Stomach smooth muscle (tissue), 2 donors: ENCODE measurements around the gene LAPTM5.

Experiments used
- H3K27ac ChIP-seq: one replicate; pipeline ENCODE4 v1.7.0; 2013; ENCODE audit warnings: mild to moderate bottlenecking, low read length, inconsistent platforms
- H3K27me3 ChIP-seq, 2 donors: one replicate each; pipeline ENCODE4 v1.7.0; 2013; ENCODE audit warnings: low read length in 2 of 2; ENCODE audit not compliant: insufficient read depth in 2 of 2, control insufficient read depth in 1 of 2
- H3K36me3 ChIP-seq, 2 donors: one replicate each; pipeline ENCODE4 v1.7.0; 2013; ENCODE audit warnings: low read length in 2 of 2; ENCODE audit not compliant: control insufficient read depth in 2 of 2, insufficient read depth in 2 of 2
- H3K4me1 ChIP-seq: one replicate; pipeline ENCODE4 v1.7.0; 2013; ENCODE audit warnings: low read length; ENCODE audit not compliant: control insufficient read depth, insufficient read depth
- H3K4me3 ChIP-seq, 2 donors: one replicate each; pipeline ENCODE4 v1.7.0; 2013; ENCODE audit warnings: low read length in 2 of 2
- H3K9ac ChIP-seq, 2 donors: one replicate each; pipeline ENCODE4 v1.7.0; 2013; ENCODE audit warnings: low read length in 2 of 2, mild to moderate bottlenecking in 1 of 2
- H3K9me3 ChIP-seq, 2 donors: one replicate each; pipeline ENCODE4 v1.7.0; 2013; ENCODE audit warnings: low read length in 2 of 2; ENCODE audit not compliant: control insufficient read depth in 2 of 2
- donor health status: healthy.
- donor health status: Pancreatic carcinoma.

Gene LAPTM5, protein sequence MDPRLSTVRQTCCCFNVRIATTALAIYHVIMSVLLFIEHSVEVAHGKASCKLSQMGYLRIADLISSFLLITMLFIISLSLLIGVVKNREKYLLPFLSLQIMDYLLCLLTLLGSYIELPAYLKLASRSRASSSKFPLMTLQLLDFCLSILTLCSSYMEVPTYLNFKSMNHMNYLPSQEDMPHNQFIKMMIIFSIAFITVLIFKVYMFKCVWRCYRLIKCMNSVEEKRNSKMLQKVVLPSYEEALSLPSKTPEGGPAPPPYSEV

DNA sequence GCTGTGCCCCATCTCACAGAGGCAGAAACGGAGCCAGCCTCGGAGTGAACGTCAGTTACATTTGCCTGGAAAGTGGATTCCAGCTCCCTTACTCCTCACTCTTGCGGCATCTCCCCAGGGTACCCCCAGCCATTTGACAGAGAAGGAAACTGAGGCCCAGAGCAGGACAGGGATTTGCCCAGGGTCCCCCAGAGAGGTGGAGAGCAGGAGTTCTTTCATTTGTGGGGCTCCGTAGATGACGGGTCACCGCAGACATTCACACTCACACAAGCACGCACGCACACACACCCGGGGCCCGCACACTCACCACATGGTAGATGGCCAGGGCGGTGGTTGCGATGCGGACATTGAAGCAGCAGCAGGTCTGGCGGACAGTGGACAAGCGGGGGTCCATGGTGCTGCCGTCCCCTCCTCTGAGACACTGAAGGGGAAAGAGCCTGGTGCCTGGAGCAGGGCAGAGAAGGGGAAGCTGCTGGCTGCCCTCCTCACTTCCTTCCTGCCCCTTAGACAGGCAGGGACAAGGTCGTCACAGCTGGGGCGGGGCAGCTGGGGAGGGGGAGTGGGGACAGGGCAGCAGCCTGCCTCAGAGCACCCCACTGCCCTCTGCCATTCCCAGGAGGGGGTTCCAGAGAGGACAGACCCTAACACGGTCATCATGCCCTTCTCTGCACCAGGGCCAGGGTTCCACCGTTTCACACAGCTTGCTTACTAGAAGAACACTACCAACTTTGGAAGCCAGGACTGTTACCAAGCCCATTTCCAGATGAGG is at the start of gene LAPTM5:
Gene LAPTM5, minus strand, starts transcription at position 423 of the 769 bp plus-strand sequence. Its CDS starts 29 bp downstream, at position 394.
- Histone ChIP-seq H3K27ac (no peak within 1 kb of the TSS), H3K4me1 (peaks cover 4% of the 10 kb centered on the region), H3K9me3 (no peaks in the 10 kb centered on the region), H3K9ac (peak within 1 kb of the TSS in 1 of 2 donors; percentile 49), H3K36me3 (no peaks in the 10 kb centered on the region), H3K27me3 (no peaks in the 10 kb centered on the region), H3K4me3 (peak within 1 kb of the TSS in 1 of 2 donors; percentile 49)

DNA sequence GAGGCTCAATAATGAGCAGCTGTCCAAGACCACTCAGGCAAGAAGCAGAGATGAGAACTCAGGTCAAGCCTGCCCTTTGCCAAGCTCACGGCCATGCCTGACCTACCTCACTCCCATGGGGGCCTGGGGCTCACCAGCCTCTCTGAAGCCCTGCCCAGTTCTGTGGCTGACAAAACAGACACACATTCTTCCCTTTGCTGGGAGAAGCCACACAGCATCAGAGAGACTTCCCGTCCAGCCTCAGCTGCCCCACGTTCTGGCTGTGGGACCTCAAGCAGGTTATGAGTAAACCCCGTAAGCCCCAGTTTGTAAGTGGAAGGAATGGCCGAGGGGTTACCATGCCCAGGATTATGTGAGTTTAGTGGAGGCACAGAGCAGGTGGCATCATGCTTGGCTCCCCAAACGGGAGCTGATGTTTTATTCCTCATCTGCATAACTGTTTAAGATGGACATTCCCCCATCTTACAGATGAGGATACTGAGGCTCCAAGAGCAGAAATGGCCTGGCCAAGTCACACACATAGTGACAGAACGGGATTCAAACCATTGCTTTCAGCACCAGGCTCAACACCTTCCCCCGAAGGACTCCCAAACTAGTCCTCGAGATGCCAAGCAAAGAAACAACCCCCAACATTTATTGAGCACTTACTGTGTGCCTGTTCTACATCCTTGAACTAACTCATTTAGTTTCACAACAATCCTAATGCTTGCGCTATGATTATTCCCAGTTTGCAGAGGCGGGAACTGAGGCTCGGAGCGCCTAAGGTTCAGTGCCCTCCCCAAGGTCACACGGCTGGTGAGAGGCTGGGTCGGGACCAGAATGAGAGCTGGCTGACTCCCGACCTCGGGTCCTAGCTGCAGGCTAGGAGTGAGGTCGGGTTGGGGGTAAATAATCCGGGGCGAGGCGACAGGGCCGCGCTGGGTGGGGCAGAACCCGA is 49.1 kb upstream of the LAPTM5 start:
- no peak overlapping the region for H3K9ac ChIP-seq
- H3K27ac ChIP-seq = peak overlapping the region; percentile 24
- H3K4me1 ChIP-seq = peaks cover 36% of the 10 kb centered on the region
- no peaks in the 10 kb centered on the region for H3K9me3 ChIP-seq
- H3K27me3 ChIP-seq = no peaks in the 10 kb centered on the region
- no peak overlapping the region for H3K4me3 ChIP-seq
- no peaks in the 10 kb centered on the region for H3K36me3 ChIP-seq

DNA sequence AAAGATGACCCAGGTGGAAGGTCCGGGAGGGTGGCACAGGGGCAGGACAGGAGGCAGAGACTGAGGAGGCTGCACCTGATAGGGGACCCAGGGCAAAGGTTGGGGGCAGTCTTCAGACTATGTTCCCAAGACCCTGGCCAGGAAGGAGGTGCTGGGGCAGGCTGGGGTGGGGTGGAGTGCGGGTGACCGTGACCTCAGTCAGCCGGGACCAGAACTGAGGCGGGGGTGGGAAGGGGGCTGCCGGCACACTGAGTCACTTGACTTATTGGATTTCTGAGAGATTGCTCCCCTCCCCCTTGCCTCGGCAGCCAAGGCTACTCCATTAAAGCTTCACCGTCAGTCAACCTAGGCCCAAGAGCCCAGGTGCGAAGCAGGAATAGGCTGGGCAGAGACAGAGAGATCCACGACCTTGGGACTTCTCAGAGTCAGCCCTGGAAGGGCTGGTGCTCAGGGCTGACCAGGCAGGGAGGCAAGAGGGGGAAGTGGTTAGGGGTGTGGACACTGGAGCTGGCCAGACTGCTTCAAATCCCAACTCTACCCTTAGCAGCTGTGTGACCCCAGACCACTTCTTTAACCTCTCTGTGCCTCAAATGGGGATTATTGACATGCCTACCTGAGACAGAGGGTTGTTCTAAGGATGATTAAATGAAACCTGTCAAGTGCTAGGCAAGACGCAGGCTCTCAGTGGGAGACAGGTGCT is 47.9 kb upstream of the LAPTM5 start:
- Histone ChIP-seq H3K4me3 (no peak overlapping the region), H3K9ac (no peak overlapping the region), H3K4me1 (peaks cover 38% of the 10 kb centered on the region), H3K9me3 (no peaks in the 10 kb centered on the region), H3K27me3 (no peaks in the 10 kb centered on the region), H3K27ac (peak overlapping the region; percentile 11), H3K36me3 (no peaks in the 10 kb centered on the region)

DNA sequence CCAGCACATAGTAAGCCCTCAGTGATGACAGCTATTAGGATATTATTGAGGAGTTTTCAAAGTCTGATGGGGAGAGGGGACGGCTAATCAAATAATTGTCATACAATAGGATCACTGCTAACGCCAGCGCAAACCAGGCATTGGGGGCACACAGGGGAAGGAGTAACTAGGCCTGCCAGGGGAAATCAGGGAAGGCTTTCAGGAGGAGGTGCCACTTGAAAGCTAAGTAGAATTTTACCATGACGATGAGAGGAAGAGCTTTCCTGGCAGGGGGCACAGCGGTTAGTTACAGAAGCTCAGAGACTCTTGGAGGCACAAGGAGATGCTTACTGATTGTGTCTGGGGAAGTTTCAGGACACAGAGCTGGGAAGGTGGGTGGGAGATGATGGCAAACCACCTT is 47.2 kb upstream of the LAPTM5 start:
- Histone ChIP-seq H3K4me1 (peaks cover 32% of the 10 kb centered on the region), H3K36me3 (no peaks in the 10 kb centered on the region)

DNA sequence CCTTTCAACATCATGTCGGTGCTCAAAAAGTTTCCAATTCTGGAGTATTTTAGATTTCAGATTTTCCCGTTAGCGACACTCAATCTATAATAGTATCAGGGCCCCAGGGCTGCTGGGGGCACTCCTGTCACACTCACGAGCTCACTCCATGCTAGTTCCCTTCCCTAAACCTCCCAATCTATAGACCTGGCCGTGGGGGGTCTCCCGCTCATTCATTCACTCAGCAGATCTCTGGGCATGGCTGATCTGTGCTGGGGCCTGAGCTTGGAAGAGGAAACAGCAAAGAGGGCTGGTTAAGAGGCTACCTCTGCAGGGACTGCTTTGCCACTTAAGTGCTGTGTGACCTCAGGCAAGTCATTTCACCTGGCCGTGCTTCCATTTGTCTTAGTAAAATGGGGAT is 46.8 kb upstream of the LAPTM5 start:
- peaks cover 27% of the 10 kb centered on the region for H3K4me1 ChIP-seq
- H3K27ac ChIP-seq = peak overlapping the region; percentile 11
- H3K9me3 ChIP-seq = no peaks in the 10 kb centered on the region
- H3K36me3 ChIP-seq = no peaks in the 10 kb centered on the region
- no peaks in the 10 kb centered on the region for H3K27me3 ChIP-seq
- no peak overlapping the region for H3K9ac ChIP-seq
- H3K4me3 ChIP-seq = no peak overlapping the region

More for the DNA sequence above, 47.2 kb upstream of the LAPTM5 start:
- H3K4me3 ChIP-seq = no peak overlapping the region
- peak overlapping the region; percentile 11 for H3K27ac ChIP-seq
- no peaks in the 10 kb centered on the region for H3K9me3 ChIP-seq
- H3K9ac ChIP-seq = no peak overlapping the region
- H3K27me3 ChIP-seq = no peaks in the 10 kb centered on the region

DNA sequence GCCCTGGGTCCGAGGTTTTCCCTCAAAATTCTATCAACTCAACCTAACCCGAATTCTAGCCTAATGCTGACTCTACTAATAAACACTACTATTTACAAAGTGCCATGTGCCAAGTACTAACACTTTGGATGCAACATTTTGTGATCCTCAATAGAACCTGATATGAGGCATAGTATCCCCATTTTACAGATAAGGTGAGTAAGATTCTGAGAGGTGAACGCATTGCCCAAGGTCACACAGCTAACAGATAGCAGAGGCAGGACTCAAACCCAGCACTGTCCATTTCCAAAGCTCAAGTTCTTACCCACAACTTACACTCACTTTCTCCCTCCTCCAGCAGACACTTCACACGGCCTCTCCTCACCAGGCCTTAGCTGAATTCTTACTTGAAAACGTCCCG is 46.0 kb upstream of the LAPTM5 start:
- no peaks in the 10 kb centered on the region for H3K27me3 ChIP-seq

DNA sequence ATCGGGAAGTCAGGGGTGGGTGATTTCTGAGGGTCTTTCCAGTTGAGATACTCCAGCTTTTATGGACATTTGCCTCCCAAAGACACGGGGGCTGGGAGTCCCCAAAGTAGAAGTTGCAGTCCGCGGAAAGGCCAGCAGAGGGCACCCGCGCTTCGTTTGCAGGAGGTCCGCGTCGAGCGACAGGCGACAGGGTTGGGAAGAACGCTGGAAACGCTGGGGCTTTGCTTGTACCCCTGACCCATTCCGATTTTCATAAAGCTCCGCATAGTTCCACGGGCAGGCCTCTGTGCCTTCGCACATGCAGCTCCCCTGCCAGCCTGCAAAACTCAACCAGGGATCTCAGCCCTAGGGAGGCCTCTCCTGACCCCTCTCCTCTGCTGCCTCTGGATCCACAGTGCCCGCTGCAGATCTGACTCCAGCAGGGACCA is 44.2 kb upstream of the LAPTM5 start:
- peaks cover 12% of the 10 kb centered on the region for H3K4me1 ChIP-seq
- H3K27me3 ChIP-seq = no peaks in the 10 kb centered on the region
- H3K4me3 ChIP-seq = peak overlapping the region; percentile 44 to 66
- no peaks in the 10 kb centered on the region for H3K9me3 ChIP-seq
- H3K27ac ChIP-seq = no peak overlapping the region
- peak overlapping the region in 1 of 2 donors; percentile 29 for H3K9ac ChIP-seq
- no peaks in the 10 kb centered on the region for H3K36me3 ChIP-seq

More for the DNA sequence above, 46.0 kb upstream of the LAPTM5 start:
- no peak overlapping the region for H3K9ac ChIP-seq
- H3K36me3 ChIP-seq = no peaks in the 10 kb centered on the region
- H3K27ac ChIP-seq = no peak overlapping the region
- no peaks in the 10 kb centered on the region for H3K9me3 ChIP-seq
- no peak overlapping the region for H3K4me3 ChIP-seq
- H3K4me1 ChIP-seq = peaks cover 22% of the 10 kb centered on the region

DNA sequence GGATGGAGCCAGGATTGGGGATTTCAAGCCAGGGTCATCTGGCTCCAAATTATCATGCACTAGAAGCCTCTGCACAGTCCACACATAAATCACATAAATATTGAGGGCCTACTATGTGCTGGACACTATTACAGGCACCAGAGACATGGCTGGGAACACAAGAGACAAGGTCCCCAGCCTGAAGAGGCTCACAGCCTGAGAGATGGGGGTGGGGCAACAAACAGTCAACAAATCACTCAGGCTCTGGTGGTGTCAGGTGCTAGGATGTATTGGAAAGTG is 41.6 kb upstream of the LAPTM5 start:
- Histone ChIP-seq H3K27ac (no peak overlapping the region), H3K4me3 (no peak overlapping the region), H3K4me1 (peaks cover 9% of the 10 kb centered on the region), H3K27me3 (no peaks in the 10 kb centered on the region), H3K9me3 (no peaks in the 10 kb centered on the region), H3K9ac (no peak overlapping the region), H3K36me3 (no peaks in the 10 kb centered on the region)

DNA sequence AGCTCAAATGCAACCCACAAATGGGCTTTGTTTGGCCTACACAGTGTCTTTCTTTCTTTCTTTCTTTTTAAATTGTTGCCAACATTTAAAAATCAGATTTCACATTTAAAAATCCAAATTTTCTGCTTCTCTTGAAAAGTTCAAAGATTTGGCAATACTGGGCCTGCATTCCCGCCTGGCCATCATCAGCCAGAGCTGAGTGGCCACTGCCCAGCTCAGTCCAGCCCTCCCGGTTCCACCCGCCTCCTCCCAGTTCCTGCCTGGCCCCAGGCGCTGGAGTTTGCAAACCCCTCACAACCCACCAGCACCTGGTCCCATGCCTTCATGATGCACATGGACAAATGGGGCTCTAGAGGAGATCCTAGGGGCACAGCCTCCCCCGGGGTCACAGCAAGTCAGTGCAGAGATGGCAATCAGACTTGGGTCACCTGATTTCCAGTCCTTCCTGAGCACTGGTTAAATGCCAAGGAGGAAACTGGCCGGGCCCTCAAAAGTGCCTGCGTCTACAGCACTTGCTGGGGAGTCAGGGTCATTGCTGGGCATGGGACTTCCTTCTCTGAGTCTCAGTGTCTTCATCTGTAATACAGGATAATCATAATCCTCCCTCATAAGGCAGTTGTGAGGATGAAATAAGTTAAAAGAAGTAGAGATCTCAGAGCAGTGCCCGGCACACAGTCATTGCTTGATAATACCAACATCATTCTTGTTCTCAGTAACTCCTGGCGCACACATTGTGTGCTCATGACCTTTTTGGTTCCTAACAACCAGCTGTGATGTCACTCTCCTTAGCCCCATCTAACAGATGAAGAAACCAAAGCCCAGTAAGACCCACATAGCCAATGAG is 41.0 kb upstream of the LAPTM5 start:
- H3K4me3 ChIP-seq = no peak overlapping the region
- no peaks in the 10 kb centered on the region for H3K9me3 ChIP-seq
- H3K9ac ChIP-seq = no peak overlapping the region
- peaks cover 9% of the 10 kb centered on the region for H3K4me1 ChIP-seq
- H3K27me3 ChIP-seq = no peaks in the 10 kb centered on the region
- no peaks in the 10 kb centered on the region for H3K36me3 ChIP-seq
- no peak overlapping the region for H3K27ac ChIP-seq
